ENCODE results near the gene TBX10. TPM values are rescaled to one million over a fixed set of nuclear protein-coding genes. Genes with fewer than 3 reads are reported as not detected.

TBX10 gene
- polyA plus RNA-seq, 1 donor (not counting 4 experiments of a cell fraction or from before 2014, with no cell fraction given): not detected

DNA sequence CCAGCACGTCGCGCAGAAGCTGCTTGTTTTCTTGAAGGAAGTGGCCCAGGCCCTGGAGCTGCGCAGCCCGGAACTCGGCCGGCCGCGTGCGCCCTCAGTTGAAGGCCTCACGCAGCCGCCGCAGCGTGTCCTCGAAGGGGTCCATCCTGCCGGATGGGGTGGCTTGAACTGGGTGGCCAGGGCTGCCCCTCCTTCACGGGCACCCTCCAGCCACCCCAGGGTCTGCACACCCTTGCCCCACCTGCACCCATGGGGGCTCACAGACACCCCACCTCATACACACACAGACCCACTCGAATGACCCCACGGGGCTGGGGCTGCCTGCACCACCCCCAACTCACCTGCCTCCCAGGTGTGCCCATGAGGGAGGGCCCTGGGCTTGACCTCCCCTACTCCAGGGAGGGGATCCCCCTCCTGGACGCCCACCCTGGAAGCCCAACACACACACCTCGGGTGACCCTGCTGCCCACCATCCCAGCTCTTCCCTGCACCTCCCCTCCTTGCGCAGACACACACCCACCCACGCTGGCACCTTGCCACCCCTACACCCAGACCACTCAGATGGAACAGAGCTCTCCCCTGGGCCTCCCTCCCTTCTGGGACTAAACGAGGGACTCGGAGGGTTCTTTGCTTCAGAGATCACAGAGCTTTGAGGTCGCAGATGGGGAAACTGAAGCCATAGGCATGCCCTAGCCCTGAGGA is 28.1 kb upstream of the TBX10 start:
- DNase-seq (ENCODE audit: low read depth, low spot score): no peak
- dilution Hi-C loops (cut with MboI; ENCODE audit: extremely low pct_ligation_motif_present, low sequenced_read_pairs): no loop called here
- Histone ChIP-seq H3K4me3 (ENCODE audit: control insufficient read depth in 2 of 3, extremely low read depth in 1 of 3, insufficient read depth in 2 of 3, low read depth in 1 of 3, low read length in 3 of 3) (no peak overlapping the region), H3K4me2 (ENCODE audit: control insufficient read depth, extremely low read depth, insufficient read depth, low read depth, low read length) (no peak overlapping the region), H3K4me1 (ENCODE audit: control insufficient read depth, extremely low read depth, insufficient read depth, low read length) (no peaks in the 10 kb centered on the region), H3K79me2 (ENCODE audit: control insufficient read depth, insufficient read depth, low read length) (no peaks in the 10 kb centered on the region), H3K27ac (ENCODE audit: control insufficient read depth, insufficient read depth, low read length) (no peak overlapping the region), H3K9ac (ENCODE audit: control insufficient read depth, extremely low read depth, insufficient read depth, low read length) (no peak overlapping the region), H3K9me1 (ENCODE audit: control insufficient read depth, extremely low read depth, insufficient read depth, low read length) (no peaks in the 10 kb centered on the region), H3K27me3 (ENCODE audit: control insufficient read depth, extremely low read depth, insufficient read depth, low read length) (no peaks in the 10 kb centered on the region), H3K36me3 (ENCODE audit: control insufficient read depth in 2 of 2, extremely low read depth in 1 of 2, insufficient read depth in 2 of 2, low read length in 2 of 2) (no peaks in the 10 kb centered on the region), H3K9me3 (ENCODE audit: control insufficient read depth, low read depth, low read length) (no peaks in the 10 kb centered on the region), H2AFZ (ENCODE audit: control insufficient read depth, low read length) (no peak overlapping the region), H4K20me1 (ENCODE audit: control insufficient read depth, extremely low read depth, insufficient read depth, low read length) (no peaks in the 10 kb centered on the region)
- no peak for FAIRE-seq
- TF ChIP-seq, protein P1, sequence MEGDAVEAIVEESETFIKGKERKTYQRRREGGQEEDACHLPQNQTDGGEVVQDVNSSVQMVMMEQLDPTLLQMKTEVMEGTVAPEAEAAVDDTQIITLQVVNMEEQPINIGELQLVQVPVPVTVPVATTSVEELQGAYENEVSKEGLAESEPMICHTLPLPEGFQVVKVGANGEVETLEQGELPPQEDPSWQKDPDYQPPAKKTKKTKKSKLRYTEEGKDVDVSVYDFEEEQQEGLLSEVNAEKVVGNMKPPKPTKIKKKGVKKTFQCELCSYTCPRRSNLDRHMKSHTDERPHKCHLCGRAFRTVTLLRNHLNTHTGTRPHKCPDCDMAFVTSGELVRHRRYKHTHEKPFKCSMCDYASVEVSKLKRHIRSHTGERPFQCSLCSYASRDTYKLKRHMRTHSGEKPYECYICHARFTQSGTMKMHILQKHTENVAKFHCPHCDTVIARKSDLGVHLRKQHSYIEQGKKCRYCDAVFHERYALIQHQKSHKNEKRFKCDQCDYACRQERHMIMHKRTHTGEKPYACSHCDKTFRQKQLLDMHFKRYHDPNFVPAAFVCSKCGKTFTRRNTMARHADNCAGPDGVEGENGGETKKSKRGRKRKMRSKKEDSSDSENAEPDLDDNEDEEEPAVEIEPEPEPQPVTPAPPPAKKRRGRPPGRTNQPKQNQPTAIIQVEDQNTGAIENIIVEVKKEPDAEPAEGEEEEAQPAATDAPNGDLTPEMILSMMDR (optimal IDR thresholded peaks at IDR 0.05 in 1 of 3, IDR thresholded peaks at IDR 0.05 in 1 of 3, conservative IDR thresholded peaks at IDR 0.05 in 1 of 3; ENCODE audit: extremely low read depth in 1 of 3, insufficient read depth in 2 of 3, low read length in 3 of 3): no peak
- no peak for TF ChIP-seq EZH2 (IDR thresholded peaks at IDR 0.05; ENCODE audit: low read length)

DNA sequence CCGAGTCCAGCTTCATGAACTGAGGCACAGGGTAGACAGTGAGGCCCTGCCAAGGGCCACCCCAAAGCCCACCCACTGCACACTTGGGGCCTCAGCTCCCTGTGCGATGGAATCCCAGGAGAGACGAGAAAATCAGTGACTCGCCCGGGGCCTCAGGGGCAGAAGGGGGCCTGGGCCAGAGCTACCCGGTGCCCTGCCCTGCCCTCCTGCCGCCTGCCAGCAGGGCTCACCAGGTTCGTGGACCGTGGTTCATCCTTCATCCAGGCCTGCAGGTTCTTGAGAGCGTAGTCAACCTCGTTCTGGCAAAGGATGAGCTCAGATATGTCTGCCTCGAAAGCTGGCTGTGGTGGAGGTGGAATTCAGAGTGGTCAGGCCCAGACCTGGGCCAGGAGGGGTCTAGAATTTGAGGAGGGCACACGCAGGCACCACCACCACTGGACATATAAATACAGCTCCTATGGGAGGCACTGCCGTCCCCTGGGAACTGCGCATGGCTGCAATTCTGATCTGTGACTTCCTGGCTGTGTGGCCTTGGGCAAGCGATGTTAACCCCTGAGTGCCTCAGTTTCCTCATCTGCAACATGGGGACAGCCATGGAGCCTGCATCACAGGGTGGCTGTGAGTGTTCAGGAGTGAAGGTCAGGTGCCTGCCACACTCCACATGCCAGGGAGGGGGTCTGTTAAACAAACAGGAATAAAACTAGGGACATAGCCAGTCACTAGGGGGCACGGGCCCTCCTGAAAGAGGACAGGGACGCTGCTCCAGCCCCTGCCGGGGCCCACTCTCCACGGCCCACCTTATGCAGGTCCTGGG is 27.3 kb upstream of the TBX10 start:
- no peak for DNase-seq (ENCODE audit: low read depth, low spot score)
- H3K79me2 ChIP-seq (ENCODE audit: control insufficient read depth, insufficient read depth, low read length): no peaks in the 10 kb centered on the region
- no peaks in the 10 kb centered on the region for H3K9me1 ChIP-seq (ENCODE audit: control insufficient read depth, extremely low read depth, insufficient read depth, low read length)
- H3K9ac ChIP-seq (ENCODE audit: control insufficient read depth, extremely low read depth, insufficient read depth, low read length): no peak overlapping the region
- H3K27me3 ChIP-seq (ENCODE audit: control insufficient read depth, extremely low read depth, insufficient read depth, low read length): no peaks in the 10 kb centered on the region
- H4K20me1 ChIP-seq (ENCODE audit: control insufficient read depth, extremely low read depth, insufficient read depth, low read length): no peaks in the 10 kb centered on the region
- no peak overlapping the region for H3K4me2 ChIP-seq (ENCODE audit: control insufficient read depth, extremely low read depth, insufficient read depth, low read depth, low read length)
- TF ChIP-seq EZH2 (IDR thresholded peaks at IDR 0.05; ENCODE audit: low read length): no peak
- TF ChIP-seq, protein P1 (optimal IDR thresholded peaks at IDR 0.05 in 1 of 3, IDR thresholded peaks at IDR 0.05 in 1 of 3, conservative IDR thresholded peaks at IDR 0.05 in 1 of 3; ENCODE audit: extremely low read depth in 1 of 3, insufficient read depth in 2 of 3, low read length in 3 of 3): no peak
- dilution Hi-C loops (cut with MboI; ENCODE audit: extremely low pct_ligation_motif_present, low sequenced_read_pairs): no loop called here
- no peak overlapping the region for H3K27ac ChIP-seq (ENCODE audit: control insufficient read depth, insufficient read depth, low read length)
- FAIRE-seq: no peak
- no peak overlapping the region for H3K4me3 ChIP-seq (ENCODE audit: control insufficient read depth in 2 of 3, extremely low read depth in 1 of 3, insufficient read depth in 2 of 3, low read depth in 1 of 3, low read length in 3 of 3)
- no peak overlapping the region for H2AFZ ChIP-seq (ENCODE audit: control insufficient read depth, low read length)
- no peaks in the 10 kb centered on the region for H3K36me3 ChIP-seq (ENCODE audit: control insufficient read depth in 2 of 2, extremely low read depth in 1 of 2, insufficient read depth in 2 of 2, low read length in 2 of 2)
- H3K9me3 ChIP-seq (ENCODE audit: control insufficient read depth, low read depth, low read length): no peaks in the 10 kb centered on the region
- H3K4me1 ChIP-seq (ENCODE audit: control insufficient read depth, extremely low read depth, insufficient read depth, low read length): no peaks in the 10 kb centered on the region

All from keratinocyte (primary cell).